SK-N-SH treated with all-trans-retinoic acid at 6 μM for 48 hours (cell line): ENCODE data around the gene HMCN2.

Source experiments
- BACH2 ChIP-seq: fragments of 250-450 bp; sonication (Bioruptor Pico); IDR thresholded peaks from 2 replicates; pipeline ENCODE4 v1.9.0; 2021; ENCODE audit warnings: mild to moderate bottlenecking, borderline replicate concordance
- TOX ChIP-seq: fragments of 250-450 bp; sonication (Bioruptor Pico); IDR thresholded peaks from 2 replicates; pipeline ENCODE4 v1.8.0; 2021; ENCODE audit warnings: mild to moderate bottlenecking, moderate library complexity, borderline replicate concordance
- ZFP30 ChIP-seq: fragments of 450-650 bp; formaldehyde crosslinking; IDR thresholded peaks from 2 replicates; pipeline ENCODE4 v1.5.0; 2022; ENCODE audit warnings: mild to moderate bottlenecking, moderate library complexity
- ZNF565 ChIP-seq: fragments of 450-650 bp; formaldehyde crosslinking; conservative IDR thresholded peaks from 2 replicates; pipeline ENCODE4 v1.5.0; 2020; ENCODE audit warnings: low read depth, mild to moderate bottlenecking, moderate library complexity
- ZNF70 ChIP-seq: fragments of 450-650 bp; formaldehyde crosslinking; IDR thresholded peaks from 2 replicates; pipeline ENCODE4 v1.5.0; 2020; ENCODE audit warnings: mild to moderate bottlenecking, moderate library complexity
- TF ChIP-seq, protein P1 (sequence below): fragments of 250-450 bp; sonication (Bioruptor Pico); IDR thresholded peaks from 2 replicates; pipeline ENCODE4 v1.8.0; 2020; ENCODE audit warnings: mild to moderate bottlenecking, moderate library complexity, borderline replicate concordance
- TF ChIP-seq, protein P2 (sequence below): fragments of 250-450 bp; sonication (Bioruptor Pico); IDR thresholded peaks from 2 replicates; pipeline ENCODE4 v1.8.0; 2021; ENCODE audit warnings: low read depth, mild to moderate bottlenecking, moderate library complexity, borderline replicate concordance

- TF ChIP-seq ZNF565 (no peak), ZNF70 (no peak), BACH2 (CRISPR knock-in tag) (no peak), TOX (CRISPR knock-in tag) (no peak), ZFP30 (no peak)
- TF ChIP-seq, protein P1, sequence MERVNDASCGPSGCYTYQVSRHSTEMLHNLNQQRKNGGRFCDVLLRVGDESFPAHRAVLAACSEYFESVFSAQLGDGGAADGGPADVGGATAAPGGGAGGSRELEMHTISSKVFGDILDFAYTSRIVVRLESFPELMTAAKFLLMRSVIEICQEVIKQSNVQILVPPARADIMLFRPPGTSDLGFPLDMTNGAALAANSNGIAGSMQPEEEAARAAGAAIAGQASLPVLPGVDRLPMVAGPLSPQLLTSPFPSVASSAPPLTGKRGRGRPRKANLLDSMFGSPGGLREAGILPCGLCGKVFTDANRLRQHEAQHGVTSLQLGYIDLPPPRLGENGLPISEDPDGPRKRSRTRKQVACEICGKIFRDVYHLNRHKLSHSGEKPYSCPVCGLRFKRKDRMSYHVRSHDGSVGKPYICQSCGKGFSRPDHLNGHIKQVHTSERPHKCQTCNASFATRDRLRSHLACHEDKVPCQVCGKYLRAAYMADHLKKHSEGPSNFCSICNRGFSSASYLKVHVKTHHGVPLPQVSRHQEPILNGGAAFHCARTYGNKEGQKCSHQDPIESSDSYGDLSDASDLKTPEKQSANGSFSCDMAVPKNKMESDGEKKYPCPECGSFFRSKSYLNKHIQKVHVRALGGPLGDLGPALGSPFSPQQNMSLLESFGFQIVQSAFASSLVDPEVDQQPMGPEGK (CRISPR knock-in tag): no peak
- TF ChIP-seq, protein P2, sequence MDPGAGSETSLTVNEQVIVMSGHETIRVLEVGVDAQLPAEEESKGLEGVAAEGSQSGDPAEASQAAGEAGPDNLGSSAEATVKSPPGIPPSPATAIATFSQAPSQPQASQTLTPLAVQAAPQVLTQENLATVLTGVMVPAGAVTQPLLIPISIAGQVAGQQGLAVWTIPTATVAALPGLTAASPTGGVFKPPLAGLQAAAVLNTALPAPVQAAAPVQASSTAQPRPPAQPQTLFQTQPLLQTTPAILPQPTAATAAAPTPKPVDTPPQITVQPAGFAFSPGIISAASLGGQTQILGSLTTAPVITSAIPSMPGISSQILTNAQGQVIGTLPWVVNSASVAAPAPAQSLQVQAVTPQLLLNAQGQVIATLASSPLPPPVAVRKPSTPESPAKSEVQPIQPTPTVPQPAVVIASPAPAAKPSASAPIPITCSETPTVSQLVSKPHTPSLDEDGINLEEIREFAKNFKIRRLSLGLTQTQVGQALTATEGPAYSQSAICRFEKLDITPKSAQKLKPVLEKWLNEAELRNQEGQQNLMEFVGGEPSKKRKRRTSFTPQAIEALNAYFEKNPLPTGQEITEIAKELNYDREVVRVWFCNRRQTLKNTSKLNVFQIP (CRISPR knock-in tag): no peak
Observed at GRCh38 chr9:130443456-130443801, 177.9 kb downstream of the HMCN2 start.
